HepG2 (cell line): ENCODE measurements around the gene FGF14. TPM values are rescaled to one million over a fixed set of nuclear protein-coding genes. Genes with fewer than 3 reads are reported as not detected.
A peak's percentile ranks its signal among the peaks of the same experiment; 100 is the strongest.

Source experiments
- ATAC-seq: fragments of 200-7000 bp; cut with Tn5 transposase; 3 replicates; pipeline ENCODE4 v1.9.1; 2020; ENCODE audit warnings: mild to moderate bottlenecking, moderate library complexity
- BruUV-seq: library from RNA; stranded (reverse); fragments of 400-500 nt; replicated peaks from 2 replicates; lab custom pipeline; 2021; lab: Mats Ljungman, UMichigan
- CTCF ChIA-PET: fragments of 300-600 bp; formaldehyde crosslinking; extraction: SDS; loops from one replicate; lab custom pipeline; 2021; ENCODE audit warnings: low total read pairs, inconsistent platforms, low intra/inter-chr PET ratio; lab: Yijun Ruan, JAX
- POLR2A ChIA-PET: fragments of 350-600 bp; sonication (Branson Sonifier 250); formaldehyde crosslinking; loops from one replicate; lab custom pipeline; 2020; ENCODE audit warnings: antibody characterized with exemption, inconsistent platforms; lab: Yijun Ruan, JAX
- DNase-seq: peaks from one replicate; pipeline ENCODE4 v3.0.0-alpha.2; 2015; ENCODE audit warnings: low spot score
- FAIRE-seq: peaks from 3 replicates; lab custom pipeline; 2011; peaks lifted over from hg19 to GRCh38; lab: Jason Lieb, UNC
- H2AFZ ChIP-seq: one replicate; pipeline ENCODE4 v1.6.1; 2011; ENCODE audit warnings: low read length, inconsistent platforms
- H3K27ac ChIP-seq: fragments of 300-600 bp; 3 replicates; pipeline ENCODE4 v1.8.0; 2011; ENCODE audit warnings: mixed run types, mild to moderate bottlenecking, mixed read lengths, low read length, inconsistent platforms; ENCODE audit not compliant: insufficient read depth; ENCODE audit errors: extremely low read length
- H3K27me3 ChIP-seq, 2 experiments: fragments of 200-600 bp in 1 of 2; 2 replicates in 1 of 2; 3 replicates in 1 of 2; pipeline versions ENCODE4 v1.6.0 to v1.8.0; 2011; ENCODE audit warnings: low read length in 2 of 2, mild to moderate bottlenecking in 2 of 2, moderate library complexity in 2 of 2, inconsistent platforms in 1 of 2; ENCODE audit not compliant: insufficient read depth in 2 of 2, control insufficient read depth in 1 of 2
- H3K36me3 ChIP-seq, 2 experiments: fragments of 200-600 bp in 1 of 2; replicated peaks in 1 of 2; 2 replicates in 1 of 2; 3 replicates in 1 of 2; pipeline versions ENCODE4 v1.5.1 to v1.8.0; 2011; ENCODE audit warnings: low read length in 2 of 2, inconsistent platforms in 1 of 2; ENCODE audit not compliant: insufficient read depth in 2 of 2, control insufficient read depth in 1 of 2
- H3K4me1 ChIP-seq: 2 replicates; pipeline ENCODE4 v1.5.1; 2012; ENCODE audit warnings: low read length, inconsistent platforms; ENCODE audit not compliant: insufficient read depth
- H3K4me2 ChIP-seq: 2 replicates; pipeline ENCODE4 v1.6.0; 2011; ENCODE audit warnings: low read depth, low read length, inconsistent platforms
- H3K4me3 ChIP-seq, 3 experiments: fragments of 200-600 bp in 1 of 3; sonication (generic), shearing (Covaris generic) in 1 of 3; replicated peaks in 1 of 3; 2 replicates each; pipeline ENCODE4 v1.5.1; 2011 to 2016; ENCODE audit warnings: low read length in 3 of 3, inconsistent platforms in 2 of 3, low read depth in 2 of 3, mild to moderate bottlenecking in 2 of 3, control low read depth in 1 of 3, mixed read lengths in 1 of 3; ENCODE audit not compliant: insufficient read depth in 1 of 3
- H3K79me2 ChIP-seq: one replicate; pipeline ENCODE4 v1.6.1; 2011; ENCODE audit warnings: low read length, inconsistent platforms; ENCODE audit not compliant: insufficient read depth
- H3K9ac ChIP-seq: 2 replicates; pipeline ENCODE4 v1.6.0; 2011; ENCODE audit warnings: mild to moderate bottlenecking, low read depth, low read length, inconsistent platforms; ENCODE audit not compliant: insufficient read depth
- H3K9me3 ChIP-seq: 2 replicates; pipeline ENCODE4 v1.5.1; 2012; ENCODE audit warnings: mild to moderate bottlenecking, low read length
- H4K20me1 ChIP-seq: 2 replicates; pipeline ENCODE4 v1.6.0; 2011; ENCODE audit warnings: inconsistent platforms, mild to moderate bottlenecking, low read length, moderate library complexity; ENCODE audit not compliant: insufficient read depth
- LRRFIP1 ChIP-seq: sonication (generic); formaldehyde crosslinking; conservative IDR thresholded peaks from 2 replicates; pipeline ENCODE4 v1.4.0; 2020; ENCODE audit warnings: missing genetic modification reagents
- MAFK ChIP-seq, 2 experiments: IDR thresholded peaks in 1 of 2; conservative IDR thresholded peaks in 1 of 2; 2 replicates each; pipeline ENCODE4 v1.6.1; 2011; ENCODE audit warnings: improper control_type of control experiment in 2 of 2, low read length in 2 of 2
- RXRA ChIP-seq: sonication (generic); formaldehyde crosslinking; IDR thresholded peaks from 2 replicates; pipeline ENCODE4 v1.5.1; 2020; ENCODE audit warnings: missing genetic modification reagents
- YEATS2 ChIP-seq: sonication (generic); formaldehyde crosslinking; IDR thresholded peaks from 2 replicates; pipeline ENCODE4 v1.4.0; 2020; ENCODE audit warnings: missing genetic modification reagents, borderline replicate concordance
- ZMYM2 ChIP-seq: sonication (generic); formaldehyde crosslinking; IDR thresholded peaks from 2 replicates; pipeline ENCODE4 v1.8.0; 2022; ENCODE audit warnings: mild to moderate bottlenecking, missing genetic modification reagents
- ZNF224 ChIP-seq: sonication (generic); formaldehyde crosslinking; IDR thresholded peaks from 2 replicates; pipeline ENCODE4 v1.5.0; 2020; ENCODE audit warnings: mild to moderate bottlenecking, missing genetic modification reagents
- ZNF430 ChIP-seq: sonication (generic); formaldehyde crosslinking; IDR thresholded peaks from 2 replicates; pipeline ENCODE4 v1.9.0; 2021; ENCODE audit warnings: mild to moderate bottlenecking, missing genetic modification reagents
- ZNF468 ChIP-seq: sonication (generic); formaldehyde crosslinking; IDR thresholded peaks from 2 replicates; pipeline ENCODE4 v1.8.0; 2022; ENCODE audit warnings: mild to moderate bottlenecking, moderate library complexity, missing genetic modification reagents
- ZNF614 ChIP-seq: IDR thresholded peaks from 2 replicates; pipeline ENCODE4 v1.6.1; 2018; ENCODE audit warnings: missing biosample characterization, missing genetic modification reagents, inconsistent platforms, borderline replicate concordance
- ZSCAN9 ChIP-seq: IDR thresholded peaks from 2 replicates; pipeline ENCODE4 v1.6.1; 2016; ENCODE audit warnings: borderline replicate concordance
- WGBS: methylation state at CpG from one replicate; pipeline ENCODE4 v1.1.6; 2017; ENCODE audit warnings: low lambda C conversion rate; 5-methylcytosine and 5-hydroxymethylcytosine counted together
- in situ Hi-C: cut with HindIII; loops from 2 replicates; pipeline ENCODE4 v1.10.0; 2017; ENCODE audit warnings: low pct_unique_long_range_greater_than_20kb; ENCODE audit not compliant: extremely low pct_ligation_motif_present
- intact Hi-C: fragments of 100-400 bp; cut with micrococcal nuclease; formaldehyde crosslinking; loops from one replicate; pipeline ENCODE4 v1.10.0; 2022; ENCODE audit not compliant: unreplicated experiment
- polyA plus RNA-seq, 8 experiments: library from polyadenylated mRNA; depleted of rRNA in 3 of 8; stranded (reverse) in 7 of 8; unstranded in 1 of 8; fragments of >200 nt; fragmentation: Illumina TruSeq in 4 of 8; extraction: Trizol in 4 of 8; gene quantifications; 2 replicates each; pipeline versions ENCODE4 v1.2.1 to v1.2.3, GENCODE V29; 2011 to 2016; ENCODE audit warnings: low read depth in 4 of 8, missing spikeins in 1 of 8, mixed read lengths in 1 of 8; ENCODE audit not compliant: insufficient read depth in 1 of 8
- total RNA-seq, 5 experiments: library from RNA; depleted of rRNA; stranded (reverse); fragments of >200 nt; fragmentation: Illumina TruSeq; extraction: Trizol; gene quantifications; 2 replicates each; pipeline ENCODE4 v1.2.3, GENCODE V29; 2016; ENCODE audit warnings: low read depth in 1 of 5
- TF ChIP-seq, protein P1 (sequence below): sonication (generic); formaldehyde crosslinking; IDR thresholded peaks from 2 replicates; pipeline ENCODE4 v1.4.0; 2020; ENCODE audit warnings: missing genetic modification reagents, borderline replicate concordance

FGF14 gene
- total and polyA plus RNA-seq, 2 of the 13 experiments (the other 11 are each of a cell fraction or from before 2014, with no cell fraction given): not detected

GRCh38 chr13:101673360-101674105, 728.3 kb downstream of the FGF14 start:
- POLR2A ChIA-PET: no interaction called here
- intact Hi-C loops: no loop called here
- no peak for ATAC-seq

DNA sequence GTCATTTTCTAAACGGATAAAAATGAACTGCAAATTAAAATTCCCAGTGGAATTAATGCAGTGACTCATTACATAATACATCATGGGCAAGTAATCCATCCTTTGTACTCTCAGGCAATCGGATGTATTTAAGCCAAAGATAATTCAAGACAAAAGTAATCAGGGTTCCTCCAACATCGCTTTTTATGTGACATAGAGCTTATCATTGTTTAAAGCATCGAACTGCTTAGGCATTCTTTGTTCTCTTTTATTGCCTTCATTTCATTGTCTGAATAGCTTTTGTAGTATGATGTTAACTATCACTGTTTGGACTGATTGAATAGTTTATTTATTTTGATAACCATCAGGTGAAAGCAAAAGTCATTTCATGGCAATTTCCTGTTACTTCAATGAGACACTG, 740.0 kb downstream of the FGF14 start:
- no peak overlapping the region for H3K9ac ChIP-seq
- in situ Hi-C loops (no loop called here), intact Hi-C loops (no loop called here)
- CTCF ChIA-PET: no interaction called here
- no peak overlapping the region for H3K27ac ChIP-seq
- no peak overlapping the region for H2AFZ ChIP-seq
- BruUV-seq: no TSS peak
- H3K27me3 ChIP-seq: no peaks in the 10 kb centered on the region
- H3K4me3 ChIP-seq: no peak overlapping the region
- no peak for DNase-seq
- no peak overlapping the region for H3K4me2 ChIP-seq
- FAIRE-seq: no peak
- H3K79me2 ChIP-seq: no peaks in the 10 kb centered on the region
- no peaks in the 10 kb centered on the region for H4K20me1 ChIP-seq
- no peaks in the 10 kb centered on the region for H3K4me1 ChIP-seq
- POLR2A ChIA-PET: no interaction called here
- ATAC-seq: no peak
- H3K36me3 ChIP-seq: no peaks in the 10 kb centered on the region
- 1% methylated on average over 4 of the region's 4 CpGs for WGBS
- H3K9me3 ChIP-seq: no peaks in the 10 kb centered on the region
- TF ChIP-seq ZMYM2 (CRISPR knock-in tag) (no peak), LRRFIP1 (CRISPR knock-in tag) (no peak), ZNF614 (CRISPR knock-in tag) (no peak), YEATS2 (CRISPR knock-in tag) (no peak), ZNF224 (no peak), ZNF468 (CRISPR knock-in tag) (no peak), ZSCAN9 (CRISPR knock-in tag) (no peak)
- TF ChIP-seq, protein P1, sequence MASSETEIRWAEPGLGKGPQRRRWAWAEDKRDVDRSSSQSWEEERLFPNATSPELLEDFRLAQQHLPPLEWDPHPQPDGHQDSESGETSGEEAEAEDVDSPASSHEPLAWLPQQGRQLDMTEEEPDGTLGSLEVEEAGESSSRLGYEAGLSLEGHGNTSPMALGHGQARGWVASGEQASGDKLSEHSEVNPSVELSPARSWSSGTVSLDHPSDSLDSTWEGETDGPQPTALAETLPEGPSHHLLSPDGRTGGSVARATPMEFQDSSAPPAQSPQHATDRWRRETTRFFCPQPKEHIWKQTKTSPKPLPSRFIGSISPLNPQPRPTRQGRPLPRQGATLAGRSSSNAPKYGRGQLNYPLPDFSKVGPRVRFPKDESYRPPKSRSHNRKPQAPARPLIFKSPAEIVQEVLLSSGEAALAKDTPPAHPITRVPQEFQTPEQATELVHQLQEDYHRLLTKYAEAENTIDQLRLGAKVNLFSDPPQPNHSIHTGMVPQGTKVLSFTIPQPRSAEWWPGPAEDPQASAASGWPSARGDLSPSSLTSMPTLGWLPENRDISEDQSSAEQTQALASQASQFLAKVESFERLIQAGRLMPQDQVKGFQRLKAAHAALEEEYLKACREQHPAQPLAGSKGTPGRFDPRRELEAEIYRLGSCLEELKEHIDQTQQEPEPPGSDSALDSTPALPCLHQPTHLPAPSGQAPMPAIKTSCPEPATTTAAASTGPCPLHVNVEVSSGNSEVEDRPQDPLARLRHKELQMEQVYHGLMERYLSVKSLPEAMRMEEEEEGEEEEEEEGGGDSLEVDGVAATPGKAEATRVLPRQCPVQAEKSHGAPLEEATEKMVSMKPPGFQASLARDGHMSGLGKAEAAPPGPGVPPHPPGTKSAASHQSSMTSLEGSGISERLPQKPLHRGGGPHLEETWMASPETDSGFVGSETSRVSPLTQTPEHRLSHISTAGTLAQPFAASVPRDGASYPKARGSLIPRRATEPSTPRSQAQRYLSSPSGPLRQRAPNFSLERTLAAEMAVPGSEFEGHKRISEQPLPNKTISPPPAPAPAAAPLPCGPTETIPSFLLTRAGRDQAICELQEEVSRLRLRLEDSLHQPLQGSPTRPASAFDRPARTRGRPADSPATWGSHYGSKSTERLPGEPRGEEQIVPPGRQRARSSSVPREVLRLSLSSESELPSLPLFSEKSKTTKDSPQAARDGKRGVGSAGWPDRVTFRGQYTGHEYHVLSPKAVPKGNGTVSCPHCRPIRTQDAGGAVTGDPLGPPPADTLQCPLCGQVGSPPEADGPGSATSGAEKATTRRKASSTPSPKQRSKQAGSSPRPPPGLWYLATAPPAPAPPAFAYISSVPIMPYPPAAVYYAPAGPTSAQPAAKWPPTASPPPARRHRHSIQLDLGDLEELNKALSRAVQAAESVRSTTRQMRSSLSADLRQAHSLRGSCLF (CRISPR knock-in tag): no peak

More at GRCh38 chr13:101673360-101674105, 728.3 kb downstream of the FGF14 start:
- Histone ChIP-seq H3K27ac (no peak overlapping the region), H3K9ac (no peak overlapping the region), H3K9me3 (no peaks in the 10 kb centered on the region), H3K27me3 (no peaks in the 10 kb centered on the region), H2AFZ (no peak overlapping the region), H3K4me2 (no peak overlapping the region), H4K20me1 (no peaks in the 10 kb centered on the region), H3K4me1 (no peaks in the 10 kb centered on the region), H3K79me2 (no peaks in the 10 kb centered on the region), H3K4me3 (no peak overlapping the region), H3K36me3 (no peaks in the 10 kb centered on the region)
- WGBS: 4% methylated on average over 4 of the region's 4 CpGs
- TF ChIP-seq RXRA (CRISPR knock-in tag) (no peak), MAFK (conservative IDR thresholded peaks at IDR 0.05 in 1 of 2, IDR thresholded peaks at IDR 0.05 in 1 of 2; ENCODE audit: low read length in 2 of 2) (0 out of 4 replicates have a peak, but pooled peaks of 1 of the 2 experiments have one; percentile 8), ZNF430 (no peak)
- no peak for FAIRE-seq
- no peak for DNase-seq
- BruUV-seq: no TSS peak
- in situ Hi-C loops: no loop called here
- CTCF ChIA-PET: no interaction called here
